HG02943 (cell line): Measurements from ENCODE around the gene LGALS4.
"Not testable (repeated sequence)": the region's sequence is repeated elsewhere in the genome, so short reads cannot be mapped to it uniquely, and the experiment has no call there.

Experiments used
- ATAC-seq: cut with Tn5 transposase; IDR thresholded peaks from one replicate; pipeline ENCODE4 v1.9.1; 2021; ENCODE audit warnings: mild to moderate bottlenecking, low read depth, moderate library complexity; ENCODE audit not compliant: unreplicated experiment

LGALS4 gene

DNA sequence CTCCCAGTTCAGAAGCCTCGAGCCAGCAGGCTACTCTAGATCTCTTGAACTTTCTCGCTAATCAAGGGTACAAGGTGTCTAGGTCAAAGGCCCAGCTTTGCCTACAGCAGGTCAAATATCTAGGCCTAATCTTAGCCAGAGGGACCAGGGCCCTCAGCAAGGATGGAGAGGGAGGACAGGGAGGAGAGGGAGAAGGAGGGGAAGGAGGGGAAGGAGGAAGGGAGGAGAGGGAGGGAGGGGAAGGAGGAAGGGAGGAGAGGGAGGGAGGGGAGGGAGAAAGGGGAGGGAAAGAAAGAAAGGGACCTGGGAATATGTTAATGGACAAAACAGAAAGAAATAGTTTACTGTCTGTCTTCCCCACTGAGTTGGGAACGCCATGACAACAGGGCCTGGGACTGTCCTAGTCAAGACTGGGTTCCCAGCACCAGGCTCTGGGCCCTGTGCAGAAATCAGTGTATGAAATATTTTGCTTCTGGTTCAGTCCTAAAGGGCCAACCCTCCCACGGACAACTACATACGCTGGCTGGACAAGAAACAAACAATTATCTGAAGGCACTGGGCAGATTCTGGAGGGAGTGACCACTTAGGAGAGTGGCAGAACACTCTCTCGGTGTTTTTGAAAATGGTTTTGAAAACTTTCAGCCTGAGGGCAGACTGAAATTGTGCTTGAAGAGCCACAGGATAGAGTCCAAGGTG is 14.3 kb upstream of the LGALS4 start:
- ATAC-seq = no peak

DNA sequence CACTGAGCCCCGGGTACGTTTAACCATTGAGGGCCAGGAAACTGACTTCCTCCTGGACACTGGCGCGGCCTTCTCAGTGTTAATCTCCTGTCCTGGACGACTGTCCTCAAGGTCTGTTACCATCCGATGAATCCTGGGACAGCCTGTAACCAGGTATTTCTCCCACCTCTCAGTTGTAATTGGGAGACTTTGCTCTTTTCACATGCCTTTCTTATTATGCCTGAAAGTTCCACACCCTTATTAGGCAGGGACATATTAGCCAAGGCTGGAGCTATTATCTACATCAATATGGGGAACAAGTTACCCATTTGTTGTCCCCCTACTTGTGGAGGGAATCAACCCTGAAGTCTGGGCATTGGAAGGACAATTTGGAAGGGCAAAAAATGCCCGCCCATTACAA is 13.2 kb upstream of the LGALS4 start:
- not testable (repeated sequence) for ATAC-seq

DNA sequence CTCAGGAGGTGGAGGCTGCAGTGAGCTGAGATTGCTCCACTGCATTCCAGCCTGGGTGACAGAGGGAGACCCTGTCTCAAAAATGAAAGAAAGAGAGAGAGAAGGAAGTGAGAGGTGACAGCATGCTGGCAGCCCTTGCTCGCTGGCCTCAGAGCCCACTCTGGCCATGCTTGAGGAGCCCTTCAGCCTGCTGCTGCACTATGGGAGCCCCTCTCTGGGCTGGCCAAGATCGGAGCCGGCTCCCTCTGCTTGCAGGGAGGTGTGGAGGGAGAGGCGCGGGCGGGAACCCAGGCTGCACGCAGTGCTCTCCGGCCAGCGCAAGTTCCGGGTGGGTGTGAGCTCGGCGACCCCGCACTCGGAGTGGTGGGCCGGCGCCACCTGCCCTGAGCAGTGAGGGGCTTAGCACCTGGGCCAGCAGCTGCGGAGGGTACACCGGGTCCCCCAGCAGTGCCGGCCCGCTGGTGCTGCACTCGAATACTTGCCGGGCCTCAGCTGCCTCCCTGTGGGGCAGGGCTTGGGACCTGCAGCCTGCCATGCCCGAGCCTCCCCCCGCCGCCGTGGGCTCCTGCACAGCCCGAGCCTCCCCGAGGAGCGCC is 8.6 kb upstream of the LGALS4 start:
- ATAC-seq = not testable (repeated sequence)

DNA sequence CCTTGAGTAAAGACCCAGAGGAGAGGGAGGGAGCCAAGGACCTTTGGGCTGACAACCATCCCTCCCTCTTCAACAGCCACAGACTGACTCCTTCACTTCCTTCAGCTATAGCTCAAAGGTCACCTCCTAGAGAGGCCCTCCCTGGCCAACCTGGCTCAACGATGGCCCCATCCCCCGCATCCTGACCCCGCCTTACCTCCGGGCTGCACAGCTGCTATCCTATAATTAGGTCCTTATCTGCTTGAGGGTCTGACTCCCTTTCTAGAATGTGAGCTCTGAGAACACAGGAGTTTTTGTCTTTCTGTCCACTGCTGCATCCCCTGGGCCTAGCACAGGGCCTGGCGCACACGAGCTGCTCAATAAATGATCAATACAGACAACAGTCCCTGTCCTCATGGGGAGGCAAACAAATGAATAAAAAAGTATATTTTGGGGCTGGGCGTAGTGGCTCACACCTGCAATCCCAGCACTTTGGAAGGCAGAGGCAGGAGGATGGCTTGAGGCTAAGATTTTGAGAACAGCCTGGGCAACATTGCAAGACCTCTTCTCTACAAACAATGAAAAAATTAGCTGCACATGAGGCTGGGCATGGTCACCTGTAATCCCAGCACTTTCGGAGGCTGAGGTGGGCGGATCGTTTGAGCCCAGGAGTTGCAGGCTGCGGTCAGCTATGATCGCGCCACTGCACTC is 6.6 kb upstream of the LGALS4 start:
- no peak for ATAC-seq

DNA sequence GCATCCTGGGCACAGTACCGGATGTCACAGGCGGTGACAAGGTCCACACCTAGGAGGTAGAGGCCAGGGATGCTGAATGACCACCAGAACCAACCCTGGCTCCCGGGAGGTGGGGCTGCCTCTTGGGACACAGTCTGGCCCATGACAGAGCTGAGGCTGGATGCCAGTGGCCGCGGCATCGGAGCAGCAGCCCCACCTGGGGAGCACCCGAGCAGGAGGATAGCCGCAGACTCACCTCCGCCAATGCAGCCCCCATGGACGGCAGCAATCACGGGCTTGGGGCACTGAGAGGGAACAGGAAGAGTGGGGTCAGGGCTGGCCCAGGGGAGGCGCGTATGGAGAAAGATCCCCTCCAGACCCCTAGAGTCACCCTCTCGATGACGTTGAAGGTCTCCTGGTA is 4.3 kb upstream of the LGALS4 start:
- no peak for ATAC-seq

DNA sequence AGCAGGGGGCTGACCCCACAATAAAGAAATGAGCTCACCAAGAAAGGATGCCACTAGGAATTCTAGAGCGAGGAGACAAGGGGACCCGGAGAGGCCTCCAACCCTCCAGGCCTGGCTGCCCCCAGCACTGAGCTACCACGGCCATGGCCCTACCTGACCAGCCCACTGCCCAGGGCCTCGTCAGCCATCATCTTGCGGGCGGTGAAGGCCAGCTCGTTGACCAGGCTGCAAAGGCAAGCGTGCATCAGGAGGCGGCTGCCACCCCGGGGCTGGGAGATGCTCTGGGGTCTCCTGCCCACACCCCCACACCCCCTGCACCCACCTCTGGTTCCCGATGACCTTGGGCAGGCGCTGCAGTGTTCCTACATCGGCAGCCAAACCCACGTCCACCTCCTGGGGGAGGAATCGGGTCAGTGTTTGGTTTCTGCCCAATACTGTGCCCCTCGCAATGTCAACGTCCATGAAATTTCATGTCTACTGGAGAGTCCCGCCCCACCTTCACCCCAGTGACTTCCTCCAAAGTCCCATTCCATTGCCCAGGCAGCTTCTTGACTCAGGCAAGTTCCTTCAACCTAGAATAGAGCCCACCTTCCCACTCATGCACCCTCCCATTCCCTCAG is 3.5 kb upstream of the LGALS4 start:
- ATAC-seq = no peak

DNA sequence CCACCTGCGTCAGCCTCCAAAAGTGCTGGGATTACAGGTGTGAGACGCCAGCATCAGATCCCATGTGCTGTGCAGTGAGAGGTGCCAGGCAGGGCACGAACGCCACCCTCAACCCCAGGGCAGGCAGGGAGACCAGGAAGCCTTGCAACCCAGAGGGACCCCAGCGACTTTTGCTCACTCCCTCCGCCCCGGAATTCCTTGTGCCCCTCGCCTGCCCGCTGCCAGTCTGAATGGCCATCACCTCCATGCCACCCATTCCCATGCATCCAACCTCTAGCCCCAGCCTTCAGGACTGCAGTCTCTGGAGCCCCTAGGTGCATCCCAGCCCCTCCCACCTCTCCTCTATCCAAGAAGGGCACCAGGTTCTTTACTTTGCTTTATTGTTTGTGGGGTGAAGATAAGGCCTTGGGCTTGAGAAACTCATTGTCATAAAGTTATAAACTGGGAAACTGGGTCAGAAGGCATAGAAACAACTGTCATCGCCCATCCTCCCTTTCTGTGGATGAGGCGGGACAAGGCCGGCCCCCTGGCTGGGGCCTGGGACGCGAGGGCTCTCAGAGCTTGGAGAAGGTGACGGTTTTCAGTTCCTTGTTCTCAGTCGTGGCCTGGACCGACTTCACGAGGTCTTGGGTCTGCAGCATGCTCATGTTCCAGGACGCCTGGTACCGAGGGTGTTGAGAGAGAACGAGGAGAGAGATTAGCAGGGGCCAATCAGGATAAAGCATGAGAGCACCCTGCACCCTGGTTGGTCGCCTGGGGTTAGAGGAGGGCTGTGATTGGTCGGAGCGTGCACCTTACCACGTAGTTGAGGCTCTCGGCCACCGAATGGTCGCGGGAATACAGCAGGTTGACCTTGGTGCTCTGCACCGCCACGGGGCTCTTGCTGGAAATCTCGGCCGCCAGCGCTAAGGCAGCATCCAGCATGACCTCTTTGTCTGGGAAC is 2.6 kb upstream of the LGALS4 start:
- no peak for ATAC-seq

DNA sequence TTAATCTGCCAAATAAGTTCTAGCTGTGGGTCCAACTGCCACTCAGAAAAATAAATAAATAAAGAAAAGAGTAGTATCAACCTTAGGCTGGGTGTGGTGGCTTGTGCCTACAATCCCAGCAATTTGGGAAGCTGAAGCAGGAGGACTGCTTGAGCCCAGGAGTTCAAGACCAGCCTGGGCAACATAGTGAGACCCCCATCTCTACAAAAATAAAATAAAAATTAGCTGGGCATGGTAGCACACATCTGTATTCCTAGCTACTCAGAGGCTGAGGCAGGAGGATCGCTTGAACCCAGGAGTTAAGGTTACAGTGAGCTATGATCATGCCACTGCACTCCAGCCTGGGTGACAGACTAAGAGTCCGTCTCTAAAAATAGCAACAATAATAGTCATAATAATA is 1.2 kb upstream of the LGALS4 start:
- not testable (repeated sequence) for ATAC-seq

DNA sequence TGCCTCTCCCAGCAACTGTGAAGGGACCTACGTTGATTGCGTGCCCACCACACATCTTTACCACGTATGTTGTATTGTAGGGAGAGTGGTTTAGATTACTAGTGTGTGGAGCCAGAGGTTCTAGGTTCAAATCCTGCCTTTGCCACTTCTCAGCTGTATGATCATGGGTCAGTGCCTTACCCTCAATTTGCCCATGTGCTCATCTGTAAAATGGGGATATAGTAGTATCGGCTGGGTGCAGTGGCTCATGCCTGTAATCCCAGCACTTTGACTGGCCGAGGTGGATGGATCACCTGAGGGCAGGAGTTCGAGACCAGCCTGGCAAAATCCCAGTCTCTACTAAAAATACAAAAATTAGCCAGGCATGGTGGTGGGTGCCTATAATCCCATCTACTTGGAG is 578 bp upstream of the LGALS4 start:
- ATAC-seq = no peak

DNA sequence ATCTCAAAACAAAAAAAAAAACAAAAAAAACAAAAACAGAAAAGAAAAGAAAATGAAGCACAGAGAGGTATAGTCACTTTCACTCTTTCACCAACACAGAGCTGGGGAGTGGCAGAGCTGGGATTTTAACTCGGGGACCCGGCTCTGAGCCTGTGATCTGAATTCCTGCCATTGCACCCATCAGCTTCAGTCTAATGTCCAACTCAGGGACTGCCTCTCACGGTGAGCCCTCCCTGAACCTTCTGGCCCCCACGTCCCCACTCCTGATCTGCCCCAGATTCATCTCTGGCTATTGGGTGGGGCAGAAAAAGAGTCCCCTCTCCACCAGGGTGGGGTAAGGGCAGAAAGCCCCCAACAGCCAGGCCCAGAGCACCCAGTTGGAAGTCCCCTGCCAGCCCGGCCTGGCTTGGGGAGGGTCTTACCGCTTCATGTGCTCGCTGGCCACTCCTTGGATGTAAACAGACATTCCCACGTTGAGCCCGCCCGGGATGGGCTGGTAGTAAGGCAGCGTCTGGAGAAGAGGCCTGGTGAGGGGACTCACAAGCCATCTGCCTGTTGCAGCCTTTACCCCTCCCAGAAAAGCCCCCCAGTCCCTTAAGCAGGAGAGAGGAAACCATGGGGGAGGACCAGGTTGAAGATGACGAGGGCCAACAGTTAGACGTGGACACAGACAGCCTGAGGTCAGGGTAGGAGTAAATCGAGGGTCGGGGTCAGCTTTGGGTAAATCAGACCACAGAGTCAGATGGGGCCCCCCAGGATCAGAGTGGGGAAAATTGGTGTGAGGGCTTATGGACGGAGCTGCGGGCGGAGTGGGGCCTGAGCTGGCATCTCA is 520 bp downstream of the LGALS4 start:
- ATAC-seq = no peak

DNA sequence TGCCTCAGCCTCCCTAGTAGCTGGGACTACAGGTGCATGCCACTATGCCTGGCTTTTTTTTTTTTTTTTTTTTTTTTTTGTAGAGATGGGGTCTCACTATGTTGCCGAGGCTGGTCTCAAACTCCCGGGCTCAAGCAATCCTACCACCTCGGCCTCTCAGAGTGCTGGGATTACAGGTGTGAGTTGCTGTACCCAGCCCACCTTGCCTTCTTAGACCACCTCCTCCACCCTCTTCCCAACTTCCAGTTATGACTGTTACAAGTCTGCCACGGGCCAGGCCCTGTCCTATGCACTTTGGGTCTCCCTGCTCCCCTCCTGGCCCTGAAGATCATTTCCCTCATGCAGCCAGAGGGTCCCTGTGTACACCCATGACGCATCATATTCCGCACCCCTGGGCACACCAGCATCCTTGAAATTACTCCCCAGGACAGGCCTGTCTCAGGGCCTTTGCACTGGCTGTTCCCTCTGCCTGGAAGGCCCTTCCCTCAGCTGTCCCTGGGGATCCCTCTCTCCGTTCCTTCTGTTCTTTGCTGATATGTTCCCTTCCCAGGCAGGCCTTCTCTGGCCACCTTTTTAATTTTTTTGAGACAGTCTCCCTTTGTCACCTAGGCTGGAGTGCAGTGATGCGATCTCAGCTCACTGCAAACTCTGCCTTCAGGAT is 3.0 kb downstream of the LGALS4 start:
- no peak for ATAC-seq

DNA sequence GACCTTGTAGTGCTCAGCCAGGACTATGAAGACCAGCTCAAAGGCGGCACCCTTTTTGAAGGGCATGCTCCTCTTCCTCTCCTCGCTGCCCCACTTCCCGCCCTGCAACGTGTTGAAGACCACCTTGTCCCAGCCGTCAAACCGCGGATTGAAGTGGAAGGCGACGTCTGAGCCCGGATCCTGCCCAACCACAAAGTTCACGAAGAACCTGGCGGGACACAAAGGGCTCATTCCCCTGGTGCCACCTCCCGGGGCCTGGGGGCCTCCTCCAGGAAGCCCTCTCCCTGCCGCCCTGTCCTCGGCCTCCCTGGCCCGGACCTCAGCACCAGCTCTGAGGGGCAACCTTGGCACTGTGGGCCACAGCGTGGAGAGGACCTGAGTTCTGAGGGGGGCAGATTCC is 4.0 kb downstream of the LGALS4 start:
- no peak for ATAC-seq

DNA sequence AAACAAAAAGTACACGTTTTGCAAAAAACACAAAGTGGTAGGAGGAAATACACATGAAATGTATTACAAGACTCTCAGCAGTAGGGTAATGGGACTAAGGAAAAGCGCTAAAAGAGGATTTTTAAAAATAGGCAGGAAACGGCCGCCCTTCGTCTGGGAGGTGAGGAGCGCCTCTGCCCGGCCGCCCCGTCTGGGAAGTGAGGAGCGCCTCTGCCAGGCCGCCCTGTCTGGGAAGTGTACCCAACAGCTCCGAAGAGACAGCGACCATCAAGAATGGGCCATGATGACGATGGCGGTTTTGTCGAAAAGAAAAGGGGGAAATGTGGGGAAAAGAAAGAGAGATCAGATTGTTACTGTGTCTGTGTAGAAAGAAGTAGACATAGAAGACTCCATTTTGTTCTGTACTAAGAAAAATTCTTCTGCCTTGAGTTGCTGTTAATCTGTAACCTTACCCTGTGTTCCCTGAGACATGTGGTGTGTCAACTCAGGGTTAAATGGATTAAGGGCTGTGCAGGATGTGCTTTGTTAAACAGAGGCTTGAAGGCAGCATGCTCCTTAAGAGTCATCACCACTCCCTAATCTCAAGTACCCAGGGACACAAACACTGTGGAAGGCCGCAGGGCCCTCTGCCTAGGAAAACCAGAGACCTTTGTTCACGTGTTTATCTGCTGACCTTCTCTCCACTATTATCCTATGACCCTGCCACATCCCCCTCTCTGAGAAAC is 5.2 kb downstream of the LGALS4 start:
- not testable (repeated sequence) for ATAC-seq

DNA sequence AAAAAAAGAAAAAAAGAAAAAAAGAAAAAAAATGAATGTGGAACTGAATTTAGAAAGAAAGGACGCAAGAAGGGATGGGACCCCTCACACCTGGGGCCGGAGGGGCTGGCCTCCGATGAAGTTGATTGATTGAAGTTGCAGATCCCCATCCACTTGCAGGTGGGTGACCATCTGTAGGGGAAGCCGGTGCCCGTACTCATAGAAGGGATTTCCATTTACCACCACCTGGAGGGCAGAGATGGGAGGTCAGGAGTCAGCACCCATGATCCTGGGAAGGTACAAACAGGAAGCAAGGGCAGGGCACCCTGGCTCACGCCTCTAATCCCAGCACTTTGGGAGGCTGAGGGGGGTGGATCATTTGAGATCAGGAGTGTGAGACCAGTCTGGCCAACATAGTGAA is 6.4 kb downstream of the LGALS4 start:
- no peak for ATAC-seq

DNA sequence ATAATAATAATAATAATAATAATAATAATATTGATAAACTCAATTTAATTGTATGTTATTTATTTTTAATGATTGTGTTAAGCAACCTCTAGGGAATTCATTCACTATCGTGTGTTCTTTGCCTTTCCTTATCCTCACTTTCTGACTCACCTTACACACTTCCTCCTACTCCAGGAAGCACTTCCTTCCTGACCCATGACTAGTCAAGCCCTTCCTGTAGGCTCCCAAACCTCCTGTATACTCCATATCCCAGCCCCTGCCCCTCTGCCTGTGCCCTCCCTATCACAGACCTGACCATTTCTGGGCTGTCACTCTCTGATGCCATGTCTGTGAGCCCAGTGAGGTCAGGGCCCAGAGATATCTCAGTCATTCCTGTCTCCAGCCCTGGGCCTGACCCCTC is 7.6 kb downstream of the LGALS4 start:
- no peak for ATAC-seq

DNA sequence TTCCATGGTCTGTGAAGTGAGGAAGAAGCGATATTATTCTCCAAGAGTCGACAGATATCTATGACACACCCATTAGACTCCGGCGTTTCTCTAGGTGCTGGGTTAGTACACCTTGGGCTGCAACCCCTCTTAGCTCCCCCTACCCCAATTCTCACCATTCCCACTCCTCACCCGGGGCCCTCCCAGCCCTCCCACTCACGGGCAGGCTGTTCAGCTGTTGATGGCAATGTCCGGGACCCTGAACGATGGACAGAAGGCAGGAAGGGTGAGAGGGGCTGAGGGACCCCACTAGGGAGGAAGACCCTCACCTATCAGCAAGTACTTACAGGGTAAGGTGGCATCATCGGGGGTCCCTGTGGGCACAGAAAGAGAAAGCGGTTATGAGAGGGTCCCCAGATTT is 9.2 kb downstream of the LGALS4 start:
- ATAC-seq = no peak

DNA sequence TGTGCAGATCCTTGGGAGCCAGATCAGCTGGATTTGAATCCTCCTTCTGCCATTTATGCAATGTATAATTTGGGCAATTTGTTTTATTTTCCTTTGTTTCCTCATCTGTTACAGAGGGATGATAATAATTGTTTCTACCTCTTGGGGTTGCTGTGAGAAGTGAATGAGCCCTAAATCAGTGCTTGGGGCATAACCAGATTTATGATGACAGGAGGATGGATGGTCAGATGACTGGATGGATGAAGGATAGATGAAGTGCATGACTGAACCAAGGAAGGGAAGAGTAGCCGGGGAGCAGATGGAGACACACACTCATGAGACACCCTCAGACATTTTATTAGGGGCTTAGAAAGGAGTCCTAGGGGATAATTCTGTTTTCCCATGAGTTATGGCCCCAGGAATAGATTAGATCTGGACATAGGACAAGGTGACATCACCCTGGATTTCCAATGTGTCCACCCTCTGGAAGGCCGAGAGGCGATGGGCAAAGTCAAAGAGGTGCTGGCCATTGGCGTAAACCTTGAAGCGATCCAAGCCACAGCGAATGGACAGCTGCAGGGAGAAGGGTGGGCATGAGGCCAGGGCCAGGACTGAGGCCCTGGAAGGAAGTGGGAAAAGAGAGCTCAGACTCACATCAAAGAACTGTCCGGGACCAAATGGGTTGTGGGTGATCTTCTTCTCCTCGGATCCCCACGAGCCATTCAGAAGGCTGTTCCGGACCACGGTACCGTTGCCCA is 11.2 kb downstream of the LGALS4 start:
- no peak for ATAC-seq
